Hepatocyte (in vitro differentiated cells): ENCODE data around the gene PPFIA4.

Experiments
- EZH2 ChIP-seq: fragments of 200-600 bp; sonication (generic); IDR thresholded peaks from 2 replicates; pipeline ENCODE4 v1.6.1; 2016; ENCODE audit warnings: antibody characterized with exemption, mild to moderate bottlenecking, borderline replicate concordance
- EZH2phosphoT487 ChIP-seq: fragments of 200-600 bp; sonication (generic); IDR thresholded peaks from one replicate; pipeline ENCODE4 v1.6.1; 2018; ENCODE audit warnings: antibody characterized with exemption, mild to moderate bottlenecking, low read depth, moderate library complexity; ENCODE audit not compliant: unreplicated experiment, severe bottlenecking

DNA sequence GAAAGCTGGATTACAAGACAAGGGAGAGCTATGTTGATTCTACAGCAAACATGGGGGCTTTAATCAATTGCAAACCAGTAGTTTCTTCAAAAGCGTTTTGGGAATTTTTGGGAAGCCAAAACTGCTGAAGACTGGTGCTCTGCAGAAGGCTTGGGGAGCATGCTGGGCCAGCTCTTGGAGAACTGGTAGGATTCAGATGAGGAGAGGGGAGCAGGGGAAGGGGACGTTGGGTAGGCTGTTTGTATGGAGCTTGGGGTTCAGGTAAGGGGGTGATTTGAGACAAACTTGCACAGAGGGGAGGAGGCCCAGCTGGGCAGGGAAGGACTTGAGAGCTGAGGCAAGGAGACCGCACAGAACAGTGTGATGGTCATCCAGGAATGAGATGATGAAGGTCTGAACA, 62.1 kb downstream of the PPFIA4 start:
- no peak for TF ChIP-seq EZH2phosphoT487
- TF ChIP-seq EZH2: no peak
